ENCODE data around the gene GRIP2.

GRIP2 gene

DNA sequence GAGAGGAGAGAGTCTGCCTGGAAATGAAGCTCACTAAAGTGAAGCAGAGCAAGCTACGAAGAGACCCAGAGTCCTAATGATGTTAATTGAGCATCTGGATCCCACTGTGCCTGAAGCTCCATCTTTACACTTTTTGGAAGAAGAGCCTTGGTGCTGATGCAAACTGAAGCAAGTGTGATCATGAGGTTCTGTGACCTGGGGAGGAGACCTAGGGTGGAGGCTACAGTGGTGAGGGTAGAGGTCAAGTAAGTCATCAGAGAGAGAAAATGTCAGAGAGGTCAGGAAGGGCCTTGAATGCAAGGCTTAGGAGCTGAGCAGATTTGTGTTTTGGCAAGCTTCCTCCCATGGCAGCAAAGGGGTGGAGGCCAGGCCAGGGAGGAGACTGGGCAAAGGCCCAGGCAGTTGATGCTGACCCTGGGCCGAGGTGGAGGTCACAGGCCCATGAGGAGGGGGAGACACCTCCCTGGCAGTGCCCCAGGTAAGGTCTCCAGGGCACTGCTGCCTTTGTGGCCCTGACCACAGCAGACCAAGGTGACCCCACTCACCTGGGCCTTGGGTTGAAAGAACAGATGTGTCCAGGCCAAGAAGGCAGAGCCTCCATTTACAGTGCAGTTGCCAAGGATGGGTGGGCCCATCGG lies 1.6 kb downstream of the GRIP2 start:
- DNase-seq (ENCODE audit: low spot score): no peak

DNA sequence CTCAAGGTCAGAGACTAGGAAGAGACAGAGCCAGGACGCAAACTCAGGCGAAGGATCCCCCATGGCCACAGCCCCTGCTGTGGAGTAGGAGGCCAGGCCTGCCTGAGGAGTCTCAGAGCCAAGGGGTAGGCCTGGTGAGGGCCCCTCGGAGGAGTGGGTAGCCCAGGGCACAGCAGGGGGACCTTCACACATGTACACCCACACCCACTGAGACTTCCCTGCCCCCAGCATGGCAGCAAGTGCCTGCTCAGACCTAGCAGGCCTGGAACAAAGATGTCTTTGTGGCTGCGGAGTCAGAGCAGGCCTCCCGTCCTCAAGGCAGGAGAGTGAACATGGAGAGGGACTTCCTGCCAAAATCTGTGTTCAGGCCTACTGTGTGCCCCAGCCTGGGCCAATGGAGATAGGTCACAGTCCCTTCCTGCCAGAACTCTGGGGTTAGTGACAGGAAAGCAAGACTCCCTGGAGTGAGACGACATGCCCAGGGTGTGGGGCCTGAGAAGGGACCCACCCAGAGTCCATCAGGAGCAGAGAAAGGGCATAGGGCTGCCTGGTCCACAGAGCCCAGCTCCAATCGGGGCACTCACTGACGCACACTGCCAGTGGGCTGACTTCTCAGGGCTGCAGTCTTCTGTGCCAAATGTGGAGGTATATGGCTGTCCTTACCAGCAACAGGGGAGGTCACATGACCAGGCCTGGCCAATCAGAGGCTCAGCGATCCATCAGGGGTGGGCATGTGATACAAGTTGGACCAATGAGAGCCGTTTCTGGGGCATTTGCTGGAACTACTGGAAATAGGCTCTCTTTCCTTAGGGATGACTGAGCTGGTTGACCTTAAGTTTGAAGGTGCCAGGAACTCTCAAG lies 2.3 kb downstream of the GRIP2 start:
- no peak for DNase-seq (ENCODE audit: low spot score)

DNA sequence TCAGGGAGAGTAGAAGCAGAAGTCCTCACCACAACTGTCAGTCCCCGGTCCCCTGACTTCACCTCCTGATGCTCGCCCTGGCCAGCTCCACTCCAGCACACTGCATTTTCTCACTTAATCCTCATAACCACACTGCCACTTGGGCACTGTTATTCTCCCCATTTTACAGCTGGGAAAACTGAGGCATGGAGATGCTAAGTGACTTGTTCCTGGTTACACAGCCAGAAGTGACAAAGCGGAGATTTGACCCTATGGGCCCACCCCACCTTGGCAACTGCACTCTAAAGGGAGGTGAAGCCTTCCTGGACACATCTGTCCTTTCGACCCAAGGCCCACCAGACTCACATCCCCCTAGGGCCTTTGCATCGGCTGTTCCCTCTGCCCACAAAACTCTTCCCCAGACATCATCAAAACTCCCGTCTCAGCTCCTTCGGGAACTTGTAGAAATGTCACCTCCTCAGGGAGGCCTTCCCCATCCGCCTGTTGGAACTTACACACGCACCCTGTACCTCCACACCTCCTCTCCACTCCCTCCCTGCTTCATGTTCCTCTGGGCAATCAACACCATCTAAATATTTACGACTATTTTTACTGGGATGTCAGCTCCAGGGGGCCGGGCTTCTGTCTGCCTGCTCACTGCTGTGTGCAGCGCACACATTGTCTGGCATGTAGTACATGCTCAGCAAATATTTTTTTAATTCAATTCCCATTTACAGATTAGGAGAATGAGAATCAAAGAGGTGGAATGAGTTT lies 3.1 kb downstream of the GRIP2 start:
- DNase-seq (ENCODE audit: low spot score): no peak

DNA sequence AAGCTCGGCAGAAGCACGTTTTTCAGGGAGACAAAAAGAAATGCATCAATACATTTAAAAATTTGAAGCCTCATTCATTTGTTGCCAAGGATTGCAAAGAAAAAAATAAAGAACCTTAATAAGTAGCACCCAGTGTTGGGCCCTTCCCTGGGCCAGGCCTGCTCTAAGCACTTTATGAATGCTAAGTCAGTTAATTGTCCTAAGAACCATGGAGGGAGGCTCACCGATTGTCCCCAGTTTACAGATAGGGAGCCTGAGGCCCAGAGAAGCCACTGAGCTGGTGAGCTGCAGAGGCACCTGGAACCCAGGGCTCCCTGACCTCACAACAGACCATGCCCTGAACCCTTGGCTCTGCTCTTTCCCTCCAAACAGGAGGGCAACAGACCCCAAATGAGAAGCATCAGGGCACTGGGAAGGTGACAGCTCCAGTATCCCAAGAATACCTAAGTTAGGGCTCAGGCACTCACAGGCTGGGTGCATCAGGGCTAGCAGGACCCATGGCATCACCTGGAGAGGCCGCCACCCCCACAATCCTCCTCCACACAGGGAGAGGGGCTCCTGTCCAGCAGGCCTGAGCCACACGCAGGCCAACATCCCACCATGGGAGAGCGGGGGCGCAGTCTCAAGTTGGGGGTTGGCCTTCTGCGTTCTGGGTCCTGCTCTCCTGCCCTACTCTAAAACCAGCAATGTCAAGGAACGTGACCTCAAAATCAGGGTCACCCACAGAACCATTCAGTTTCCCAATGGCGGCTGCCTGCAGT lies 3.9 kb downstream of the GRIP2 start:
- DNase-seq (ENCODE audit: low spot score): no peak

DNA sequence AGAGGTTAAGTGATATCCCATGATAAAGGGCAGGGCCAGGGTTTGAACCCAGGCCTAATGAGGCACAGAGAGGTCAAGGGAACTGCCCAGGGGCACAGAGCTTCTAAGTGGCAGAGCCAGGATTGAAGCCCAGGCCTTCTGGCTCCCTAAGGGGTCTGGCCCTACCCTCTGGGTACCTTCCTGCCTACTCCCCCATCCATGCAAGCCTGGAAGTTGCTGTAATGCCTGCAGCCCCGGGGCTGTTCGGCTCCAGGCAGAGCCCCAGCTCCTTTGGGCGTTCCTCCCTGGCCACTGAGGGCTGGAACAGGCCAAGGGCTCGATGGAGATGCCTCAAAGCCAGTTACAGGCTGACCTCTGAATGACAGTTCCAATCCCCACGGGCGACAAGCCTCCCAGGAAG lies 4.5 kb downstream of the GRIP2 start:
- no peak for DNase-seq (ENCODE audit: low spot score)

DNA sequence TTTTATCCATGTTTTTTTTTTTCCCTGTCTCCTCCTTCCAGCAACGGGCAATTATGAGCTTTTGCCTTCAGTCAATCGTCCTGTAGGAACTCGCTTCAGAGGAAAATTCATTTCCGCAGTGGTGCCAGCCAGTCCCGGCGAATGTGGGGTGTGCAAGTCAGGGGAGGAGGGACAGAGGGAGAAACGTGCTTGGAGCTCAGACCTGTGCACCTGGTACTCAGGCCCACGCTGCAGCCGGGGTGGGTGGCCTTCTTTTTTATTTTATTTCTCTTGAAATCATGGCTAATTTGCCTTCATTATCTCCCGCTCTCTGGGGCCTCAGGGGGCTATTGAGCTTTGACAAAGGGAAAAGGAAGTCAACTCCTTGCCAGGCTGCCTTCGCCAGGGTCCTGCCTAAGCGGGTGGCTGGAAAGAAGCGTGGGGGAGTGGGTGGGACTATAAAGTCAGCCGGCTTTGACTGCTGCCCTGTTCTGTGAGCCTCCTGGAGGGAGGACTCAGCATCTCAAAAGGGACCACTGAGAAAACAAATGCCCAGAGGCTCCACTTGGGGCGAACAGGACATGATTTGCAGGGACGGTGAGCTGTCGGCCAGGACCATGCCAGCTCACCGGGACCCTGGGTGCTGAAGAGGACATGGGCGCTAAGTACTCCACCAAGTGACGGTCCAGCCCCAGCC lies 5.5 kb downstream of the GRIP2 start:
- no peak for DNase-seq (ENCODE audit: low spot score)

DNA sequence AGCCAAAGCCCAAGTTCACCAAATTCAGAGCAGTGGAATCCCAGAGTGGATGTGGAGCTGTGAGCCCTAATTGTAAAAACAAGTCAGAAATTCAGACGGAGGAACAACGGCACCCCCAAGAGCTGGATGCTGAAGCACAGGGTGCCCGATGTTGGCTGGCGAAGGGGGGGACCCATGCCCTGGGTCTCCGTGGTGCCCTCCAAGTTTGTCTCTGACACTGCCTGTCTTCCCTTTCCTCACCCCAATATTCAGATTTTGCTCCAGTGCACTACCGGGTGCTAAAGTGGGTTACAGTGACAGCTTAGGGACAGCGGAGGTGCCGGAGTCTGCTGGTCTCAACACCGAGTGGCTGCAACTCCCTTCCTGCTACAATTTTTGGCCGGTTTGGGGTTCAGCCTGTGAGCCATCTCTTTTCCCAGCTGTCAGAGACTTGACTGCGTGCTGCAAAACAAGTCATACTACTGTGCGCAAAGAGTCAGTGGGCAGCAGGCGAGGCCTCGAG lies 6.6 kb downstream of the GRIP2 start:
- DNase-seq (ENCODE audit: low spot score): no peak

DNA sequence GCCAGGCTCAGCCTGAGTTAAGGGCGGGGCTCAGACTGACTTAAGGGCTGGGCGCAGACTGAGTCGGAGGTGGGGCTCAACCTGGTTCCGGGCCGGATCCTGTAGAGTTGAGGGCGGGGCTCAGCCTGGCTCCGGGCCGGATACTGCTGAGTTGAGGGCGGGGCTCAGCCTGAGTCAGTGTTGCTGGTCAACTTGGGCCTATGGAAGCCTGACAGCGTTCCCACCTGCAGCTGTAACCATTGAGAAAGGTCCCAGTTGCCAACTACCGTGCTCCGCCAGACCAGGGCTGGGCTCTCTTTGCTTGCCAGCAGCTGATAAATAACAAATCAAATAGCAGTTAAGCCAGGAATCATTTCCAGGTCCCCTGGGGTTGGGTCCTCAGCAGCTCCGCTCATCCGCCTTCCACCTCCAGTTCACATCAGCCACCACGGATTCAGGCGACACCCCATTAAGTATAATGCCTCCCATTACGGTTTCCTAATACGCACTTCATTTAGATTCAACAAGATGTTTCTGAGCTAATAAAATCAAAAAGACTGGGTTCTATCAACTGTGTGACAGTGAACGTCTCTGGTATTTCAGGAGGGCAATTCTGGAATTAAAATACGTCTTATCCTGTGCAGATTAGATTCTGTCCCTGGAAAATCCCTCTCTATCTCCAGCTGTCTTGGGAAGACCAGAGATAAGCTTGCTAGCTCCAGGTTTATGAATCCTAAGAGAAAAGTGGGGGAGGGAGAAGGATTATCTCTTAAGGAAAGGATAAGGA lies 7.3 kb downstream of the GRIP2 start:
- DNase-seq (ENCODE audit: low spot score): no peak

DNA sequence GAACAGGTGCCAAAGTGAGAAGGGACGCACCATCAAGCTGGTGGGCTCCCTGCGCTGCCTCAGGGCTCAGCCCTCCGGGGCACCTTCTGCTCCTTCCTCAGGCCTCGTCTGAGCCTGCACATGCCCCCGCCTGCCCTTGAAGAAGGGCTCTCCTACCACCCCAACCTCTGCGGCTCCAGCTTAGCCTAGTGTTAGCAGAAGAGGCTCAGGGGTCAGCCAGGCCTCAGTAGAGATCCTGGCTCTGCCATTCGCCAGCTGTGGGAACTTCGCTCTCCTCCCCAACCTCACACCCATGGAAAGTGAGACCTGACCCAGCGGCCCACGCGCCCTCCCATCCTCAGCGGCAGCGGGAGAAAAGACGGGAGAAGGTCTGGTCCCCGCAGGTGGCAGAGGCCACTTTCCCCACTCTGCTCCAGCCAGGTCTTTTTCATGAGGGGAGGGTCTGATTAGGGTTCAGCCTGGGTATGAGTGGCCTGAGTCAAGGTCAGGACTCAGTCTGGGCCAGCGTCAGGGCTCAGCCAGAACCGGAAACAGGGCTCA lies 8.2 kb downstream of the GRIP2 start:
- DNase-seq (ENCODE audit: low spot score): no peak

DNA sequence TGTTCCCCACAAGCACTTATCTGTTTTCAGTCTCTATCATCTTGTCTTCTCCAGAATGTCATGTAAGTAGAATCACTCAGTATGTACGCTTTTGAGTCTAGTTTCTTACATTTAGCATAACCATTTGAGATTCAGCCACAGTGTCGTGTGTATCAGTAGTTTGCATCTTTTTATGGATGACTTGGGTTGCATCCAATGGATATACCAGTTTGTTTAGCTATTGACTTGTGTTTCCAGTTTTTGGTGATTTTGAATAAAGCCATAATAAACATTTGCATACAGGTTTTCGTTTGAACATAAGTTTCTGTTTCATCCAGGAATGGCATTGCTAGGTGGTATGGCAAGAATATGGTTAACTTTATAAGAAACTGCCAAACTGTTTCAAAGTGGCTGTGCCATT lies 12.1 kb downstream of the GRIP2 start:
- DNase-seq (ENCODE audit: low spot score): no peak

DNA sequence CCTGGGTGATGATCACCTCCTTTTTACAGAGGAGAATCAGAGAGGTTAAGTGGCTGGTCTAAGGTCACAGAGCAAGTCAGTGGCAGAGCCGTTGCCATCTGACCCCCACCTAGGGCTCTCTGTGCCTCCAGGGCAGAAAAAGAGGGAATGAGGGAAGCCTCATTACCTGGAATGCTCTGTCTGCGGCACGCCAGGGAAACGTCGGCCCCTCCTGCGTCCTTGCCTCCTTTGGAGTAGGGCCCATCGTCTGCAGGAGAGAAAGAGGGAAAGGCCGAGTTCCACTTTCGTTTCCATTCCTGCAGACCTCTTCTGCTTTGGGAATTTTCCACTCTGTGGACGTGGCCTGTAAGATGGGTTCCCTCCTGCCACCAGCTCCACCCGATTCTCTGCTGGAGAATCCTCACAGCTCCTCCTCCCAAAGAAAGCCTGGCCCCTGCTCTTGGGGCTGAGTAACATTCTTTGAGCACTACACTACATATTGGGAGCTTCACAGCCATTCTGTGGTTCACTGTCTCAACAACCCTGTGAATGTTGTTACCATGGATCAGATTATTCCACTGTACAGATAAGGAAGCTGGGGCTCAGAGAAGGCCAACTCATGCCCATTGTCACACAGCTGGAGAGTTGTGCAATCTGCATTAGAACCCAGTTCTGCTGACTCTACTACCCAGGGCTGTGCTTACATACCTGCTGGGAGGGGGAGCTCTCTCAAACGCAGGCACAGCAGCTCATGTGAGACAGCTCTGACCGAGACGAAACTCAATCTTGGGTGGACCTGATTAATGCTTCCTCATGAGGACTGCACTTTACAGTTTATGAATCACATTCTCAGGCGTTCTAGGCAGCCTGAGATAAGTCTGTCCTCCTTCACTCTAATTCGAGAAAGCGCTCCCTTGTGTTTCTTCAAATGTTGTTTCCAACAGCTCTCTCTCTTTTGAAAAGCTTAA lies 14.2 kb downstream of the GRIP2 start:
- DNase-seq (ENCODE audit: low spot score): no peak

DNA sequence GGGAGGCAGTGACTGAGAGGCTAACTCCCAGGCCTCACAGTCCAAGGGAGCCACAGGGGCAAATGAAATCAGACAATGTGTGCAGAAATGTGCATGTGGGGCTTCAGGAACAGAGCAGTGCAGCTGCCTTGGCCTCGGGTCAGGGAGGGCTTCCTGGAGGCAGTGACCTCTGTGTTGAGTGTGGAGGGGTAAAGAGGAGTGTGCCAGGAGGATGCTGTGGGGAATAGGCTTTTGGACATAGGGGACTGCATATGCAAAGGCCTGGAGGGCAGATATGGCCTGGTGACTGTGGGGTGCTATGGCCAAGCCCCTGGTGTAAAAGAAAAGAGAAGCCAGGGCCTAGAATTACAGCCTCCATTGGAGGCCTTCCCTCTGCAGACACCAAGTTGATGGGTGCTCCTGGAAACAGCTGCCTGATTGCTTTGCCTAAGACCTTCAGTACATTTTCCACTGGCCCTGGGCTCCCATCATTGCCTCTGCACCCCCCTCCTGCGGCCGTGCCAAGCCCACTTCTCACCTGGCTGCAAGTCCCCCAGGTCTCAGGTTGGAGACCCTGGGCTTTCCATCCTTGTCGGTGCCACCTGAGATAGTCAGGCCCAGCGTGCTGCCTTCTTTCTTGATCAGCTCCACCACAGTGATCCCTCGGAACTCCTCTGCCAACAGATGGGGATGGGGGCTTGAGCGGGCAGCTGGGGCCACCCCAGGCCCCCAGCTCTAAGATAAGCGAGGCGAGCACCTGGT lies 15.1 kb downstream of the GRIP2 start:
- DNase-seq (ENCODE audit: low spot score): no peak

DNA sequence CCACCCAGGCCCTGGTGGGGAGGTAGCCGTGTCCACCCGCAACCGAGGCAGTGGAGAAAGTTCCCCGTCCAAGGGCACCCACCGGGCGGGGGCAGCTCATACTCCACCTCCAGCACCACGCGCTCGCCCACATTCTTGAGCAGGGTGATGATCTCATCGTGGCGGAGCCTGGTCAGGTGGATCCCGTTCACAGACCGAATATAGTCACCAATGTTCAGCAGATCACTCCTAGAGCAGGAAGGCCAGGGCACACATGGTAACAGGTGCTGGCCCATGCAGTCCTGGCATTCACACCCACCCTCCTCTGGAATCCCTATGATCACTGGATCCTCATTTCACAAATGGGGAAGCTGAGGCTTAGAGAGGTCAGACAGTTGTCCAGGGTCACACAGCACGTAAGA lies 15.8 kb downstream of the GRIP2 start:
- DNase-seq (ENCODE audit: low spot score): no peak

DNA sequence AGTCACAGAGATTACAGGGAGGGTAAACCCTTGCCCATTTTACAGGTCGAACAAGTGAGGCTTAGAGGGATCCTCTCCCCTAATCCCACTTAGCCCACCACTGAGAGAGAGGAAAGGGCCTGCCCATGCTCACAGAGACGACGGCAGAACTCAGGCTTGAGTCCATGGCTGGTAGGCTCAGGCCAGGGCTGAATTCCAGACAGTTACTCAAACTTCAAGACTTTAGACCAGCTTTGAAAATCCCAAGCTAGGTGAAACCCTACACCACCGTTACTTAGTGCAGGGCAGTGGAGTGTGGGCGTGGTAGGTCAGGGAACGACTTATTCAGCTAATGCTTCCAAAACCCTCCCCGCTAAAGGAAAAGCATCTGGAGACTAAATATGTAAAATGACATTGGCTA lies 16.4 kb downstream of the GRIP2 start:
- no peak for DNase-seq (ENCODE audit: low spot score)

DNA sequence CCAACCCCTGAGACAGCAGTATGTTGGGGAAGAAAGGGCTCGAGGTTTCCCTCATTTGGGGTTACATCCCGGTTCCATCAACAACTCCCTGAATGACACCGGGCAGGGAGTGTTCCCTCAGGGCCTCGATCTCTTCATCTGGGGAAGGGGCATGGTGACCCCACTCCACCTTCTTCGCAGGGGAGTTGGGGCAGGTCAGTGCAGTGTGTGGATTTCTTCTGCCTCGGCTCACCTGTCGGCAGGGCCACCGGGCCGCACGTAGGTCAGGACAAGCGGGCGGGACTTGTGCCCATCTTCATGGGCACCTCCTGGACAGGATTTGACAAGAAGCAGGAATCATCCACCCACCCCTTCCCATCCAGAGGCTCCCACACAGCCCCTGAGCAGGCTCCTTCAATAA lies 17.4 kb downstream of the GRIP2 start:
- no peak for DNase-seq (ENCODE audit: low spot score)

DNA sequence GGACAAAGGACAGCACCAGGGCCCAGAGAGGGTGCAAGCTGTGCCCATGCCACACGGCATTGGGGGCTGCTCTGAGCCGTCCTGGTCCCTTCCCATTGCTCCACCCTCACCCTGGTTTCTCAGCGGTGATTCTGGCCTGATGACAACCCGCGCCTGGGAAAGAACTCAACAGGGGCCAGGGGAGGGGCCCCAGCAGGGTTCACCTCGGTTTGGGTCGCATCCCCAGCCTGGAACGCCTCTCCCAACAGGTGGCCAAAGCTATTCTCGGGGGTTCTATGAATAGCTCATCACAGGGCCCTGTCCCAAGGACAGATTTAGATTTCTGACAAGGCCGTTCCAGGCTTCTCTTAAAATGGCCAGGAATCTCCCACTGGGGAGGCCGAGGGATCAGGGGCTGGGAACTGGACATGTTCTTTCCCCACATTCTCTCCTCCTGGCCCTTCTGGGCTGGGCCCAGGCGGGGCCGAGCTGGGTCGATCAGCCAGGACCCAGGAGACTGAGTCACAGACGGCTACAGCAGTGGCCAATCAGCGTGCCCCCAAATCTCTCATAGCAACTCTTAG lies 17.9 kb downstream of the GRIP2 start:
- DNase-seq (ENCODE audit: low spot score): no peak

DNA sequence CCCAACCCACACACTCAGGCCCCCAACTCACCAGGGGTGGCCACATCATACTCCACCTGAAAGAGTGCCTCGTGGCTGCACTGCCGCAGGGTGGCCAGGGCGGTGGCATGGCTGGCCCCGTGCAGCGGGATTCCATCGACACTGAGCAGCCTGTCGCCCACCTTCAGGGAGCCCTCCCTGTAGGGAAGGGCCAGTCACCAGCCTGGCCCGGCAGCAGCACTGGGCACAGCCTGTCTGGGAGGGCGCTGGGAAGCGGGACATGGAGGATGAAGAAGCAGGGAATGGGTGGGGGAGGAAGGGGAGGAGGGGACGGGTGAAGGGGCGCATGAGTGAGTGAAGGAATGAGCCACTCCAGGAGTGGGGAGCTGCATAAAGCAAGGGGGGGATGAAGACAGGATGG lies 18.5 kb downstream of the GRIP2 start:
- DNase-seq (ENCODE audit: low spot score): no peak

DNA sequence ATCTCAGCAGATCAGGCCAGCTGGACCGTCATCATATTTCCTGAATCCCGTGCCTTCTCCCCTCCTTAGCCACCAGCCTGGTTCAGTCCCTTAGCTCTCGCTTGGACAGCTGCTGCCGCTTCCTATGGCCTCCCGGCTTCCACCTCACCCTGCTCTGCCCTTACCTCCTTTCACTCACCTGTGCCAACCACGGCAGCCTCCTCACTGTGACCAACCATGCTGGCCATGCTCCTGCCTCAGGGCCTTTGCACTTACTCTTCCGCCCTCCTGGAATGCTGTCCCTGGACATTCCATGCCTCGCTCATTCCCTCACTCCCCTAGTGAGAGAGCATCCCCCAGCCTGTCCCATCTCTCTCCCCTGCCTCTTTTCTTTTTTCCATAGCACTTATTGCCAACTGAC lies 19.2 kb downstream of the GRIP2 start:
- DNase-seq (ENCODE audit: low spot score): no peak
